ENCODE data around the gene MRPS16.

Gene MRPS16

GRCh38 chr10:73205081-73205480, 47.4 kb downstream of the MRPS16 start:
- TF ChIP-seq, protein P1, sequence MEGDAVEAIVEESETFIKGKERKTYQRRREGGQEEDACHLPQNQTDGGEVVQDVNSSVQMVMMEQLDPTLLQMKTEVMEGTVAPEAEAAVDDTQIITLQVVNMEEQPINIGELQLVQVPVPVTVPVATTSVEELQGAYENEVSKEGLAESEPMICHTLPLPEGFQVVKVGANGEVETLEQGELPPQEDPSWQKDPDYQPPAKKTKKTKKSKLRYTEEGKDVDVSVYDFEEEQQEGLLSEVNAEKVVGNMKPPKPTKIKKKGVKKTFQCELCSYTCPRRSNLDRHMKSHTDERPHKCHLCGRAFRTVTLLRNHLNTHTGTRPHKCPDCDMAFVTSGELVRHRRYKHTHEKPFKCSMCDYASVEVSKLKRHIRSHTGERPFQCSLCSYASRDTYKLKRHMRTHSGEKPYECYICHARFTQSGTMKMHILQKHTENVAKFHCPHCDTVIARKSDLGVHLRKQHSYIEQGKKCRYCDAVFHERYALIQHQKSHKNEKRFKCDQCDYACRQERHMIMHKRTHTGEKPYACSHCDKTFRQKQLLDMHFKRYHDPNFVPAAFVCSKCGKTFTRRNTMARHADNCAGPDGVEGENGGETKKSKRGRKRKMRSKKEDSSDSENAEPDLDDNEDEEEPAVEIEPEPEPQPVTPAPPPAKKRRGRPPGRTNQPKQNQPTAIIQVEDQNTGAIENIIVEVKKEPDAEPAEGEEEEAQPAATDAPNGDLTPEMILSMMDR (IDR thresholded peaks at IDR 0.05; ENCODE audit: insufficient read depth, low read depth, low read length, missing control alignments): no peak
- no peak overlapping the region for H3K4me3 ChIP-seq (ENCODE audit: low read length)

More at GRCh38 chr10:73205081-73205480, 47.4 kb downstream of the MRPS16 start:
- no peak for DNase-seq (ENCODE audit: low read depth)

Data from epithelial cell of esophagus (primary cell).